Measurements from ENCODE around the gene CHP2.
"Not testable (repeated sequence)": the region's sequence is repeated elsewhere in the genome, so short reads cannot be mapped to it uniquely, and the experiment has no call there.

CHP2 gene

GRCh38 chr16:23724785-23725131 lies 30.1 kb upstream of the CHP2 start:
- no peak overlapping the region for H3K4me3 ChIP-seq (ENCODE audit: low read depth, low read length)
- no peaks in the 10 kb centered on the region for H3K27me3 ChIP-seq (ENCODE audit: insufficient read depth, low read depth, severe bottlenecking)
- no peak for TF ChIP-seq CTCF (IDR thresholded peaks at IDR 0.05; ENCODE audit: low read depth, low read length)
- H3K36me3 ChIP-seq: no peaks in the 10 kb centered on the region
- no peaks in the 10 kb centered on the region for H3K9me3 ChIP-seq (ENCODE audit: severe bottlenecking)
- no peak overlapping the region for H3K27ac ChIP-seq
- no peak for DNase-seq

- H3K9me3 ChIP-seq (ENCODE audit: severe bottlenecking): no peaks in the 10 kb centered on the region
- no peaks in the 10 kb centered on the region for H3K36me3 ChIP-seq
- no peak for DNase-seq
- no peak overlapping the region for H3K4me3 ChIP-seq (ENCODE audit: low read depth, low read length)
- no peaks in the 10 kb centered on the region for H3K27me3 ChIP-seq (ENCODE audit: insufficient read depth, low read depth, severe bottlenecking)
- no peak overlapping the region for H3K27ac ChIP-seq
- TF ChIP-seq CTCF (IDR thresholded peaks at IDR 0.05; ENCODE audit: low read depth, low read length): no peak
These were observed 28.1 kb upstream of the CHP2 start for GRCh38 chr16:23726710-23727109.

GRCh38 chr16:23728112-23728477 lies 26.7 kb upstream of the CHP2 start:
- Histone ChIP-seq H3K27me3 (ENCODE audit: insufficient read depth, low read depth, severe bottlenecking) (no peaks in the 10 kb centered on the region), H3K9me3 (ENCODE audit: severe bottlenecking) (no peaks in the 10 kb centered on the region), H3K4me3 (ENCODE audit: low read depth, low read length) (no peak overlapping the region), H3K36me3 (no peaks in the 10 kb centered on the region), H3K27ac (no peak overlapping the region)
- DNase-seq: no peak
- TF ChIP-seq CTCF (IDR thresholded peaks at IDR 0.05; ENCODE audit: low read depth, low read length): no peak

GRCh38 chr16:23729503-23730424 lies 25.1 kb upstream of the CHP2 start:
- Histone ChIP-seq H3K4me3 (ENCODE audit: low read depth, low read length) (no peak overlapping the region), H3K9me3 (ENCODE audit: severe bottlenecking) (no peaks in the 10 kb centered on the region), H3K36me3 (no peaks in the 10 kb centered on the region), H3K27ac (no peak overlapping the region), H3K27me3 (ENCODE audit: insufficient read depth, low read depth, severe bottlenecking) (no peaks in the 10 kb centered on the region)
- peak; percentile 16 for DNase-seq
- TF ChIP-seq CTCF (IDR thresholded peaks at IDR 0.05; ENCODE audit: low read depth, low read length): no peak

GRCh38 chr16:23734176-23734893 lies 20.5 kb upstream of the CHP2 start:
- Histone ChIP-seq H3K9me3 (ENCODE audit: severe bottlenecking) (no peaks in the 10 kb centered on the region), H3K27ac (no peak overlapping the region), H3K27me3 (ENCODE audit: insufficient read depth, low read depth, severe bottlenecking) (no peaks in the 10 kb centered on the region), H3K36me3 (no peaks in the 10 kb centered on the region), H3K4me3 (ENCODE audit: low read depth, low read length) (no peak overlapping the region)
- DNase-seq: no peak
- no peak for TF ChIP-seq CTCF (IDR thresholded peaks at IDR 0.05; ENCODE audit: low read depth, low read length)

GRCh38 chr16:23737423-23738028 lies 17.3 kb upstream of the CHP2 start:
- DNase-seq; H3K27me3 ChIP-seq (ENCODE audit: insufficient read depth, low read depth, severe bottlenecking); H3K27ac ChIP-seq; H3K36me3 ChIP-seq; H3K4me3 ChIP-seq (ENCODE audit: low read depth, low read length); H3K9me3 ChIP-seq (ENCODE audit: severe bottlenecking): not testable (repeated sequence)

All from WERI-Rb-1 (cell line).